GM18867 (cell line): ENCODE data around the gene CDCP2.
"Not testable (repeated sequence)": the region's sequence is repeated elsewhere in the genome, so short reads cannot be mapped to it uniquely, and the experiment has no call there.

Source experiments
- ATAC-seq: cut with Tn5 transposase; IDR thresholded peaks from one replicate; pipeline ENCODE4 v1.9.1; 2021; ENCODE audit warnings: mild to moderate bottlenecking, moderate library complexity; ENCODE audit not compliant: unreplicated experiment

The CDCP2 gene

GRCh38 chr1:54094730-54095105 is 58.1 kb downstream of the CDCP2 start:
- not testable (repeated sequence) for ATAC-seq

- no peak for ATAC-seq
Observed at GRCh38 chr1:54094001-54094729, 58.6 kb downstream of the CDCP2 start.

- no peak for ATAC-seq
Observed at GRCh38 chr1:54091666-54092065, 61.1 kb downstream of the CDCP2 start.

- ATAC-seq, result no peak
Observed at GRCh38 chr1:54088385-54088784, 64.4 kb downstream of the CDCP2 start.

- ATAC-seq, result no peak
Observed at GRCh38 chr1:54086754-54087153, 66.0 kb downstream of the CDCP2 start.

GRCh38 chr1:54084794-54085193 is 68.0 kb downstream of the CDCP2 start:
- ATAC-seq, result no peak
